ENCODE results near the gene TMEM184A. TPM values are rescaled to one million over a fixed set of nuclear protein-coding genes. Genes with fewer than 3 reads are reported as not detected.

The TMEM184A gene
- total and polyA plus RNA-seq, 10 of the 15 experiments (the other 5 are each of a cell fraction or from before 2014, with no cell fraction given), result 0.04 to 0.15 TPM; not detected in 8

GRCh38 chr7:1529383-1530116 is 26.5 kb downstream of the TMEM184A start:
- Histone ChIP-seq H3K27me3 (replicated peaks in 1 of 2; ENCODE audit: control insufficient read depth in 2 of 2, insufficient read depth in 2 of 2, low read length in 1 of 2) (no peaks in the 10 kb centered on the region), H3K27ac (ENCODE audit: control insufficient read depth, insufficient read depth) (no peak overlapping the region), H3K4me3 (no peak overlapping the region), H3K36me3 (ENCODE audit: control insufficient read depth in 2 of 2, insufficient read depth in 2 of 2, low read length in 1 of 2) (no peaks in the 10 kb centered on the region; a peak in 1 of 4 replicates), H3K9me3 (replicated peaks; ENCODE audit: control insufficient read depth, insufficient read depth, low read length) (no peaks in the 10 kb centered on the region), H3K4me1 (ENCODE audit: control insufficient read depth, insufficient read depth, low read length) (peaks cover 13% of the 10 kb centered on the region), H3K4me2 (ENCODE audit: control insufficient read depth, insufficient read depth) (peak overlapping the region; percentile 71), H2AFZ (ENCODE audit: control insufficient read depth, low read depth, low read length) (no peak overlapping the region), H3K9ac (ENCODE audit: control insufficient read depth, insufficient read depth, low read length) (no peak overlapping the region), H3K79me2 (ENCODE audit: control insufficient read depth, insufficient read depth, low read length) (peaks cover 36% of the 10 kb centered on the region), H4K20me1 (ENCODE audit: control insufficient read depth, insufficient read depth) (peaks cover 7% of the 10 kb centered on the region; the same call in 1 of the 2 replicates)
- WGBS (ENCODE audit: insufficient coverage, insufficient replicate concordance, low lambda C conversion rate, missing lambda C conversion rate), result 58% methylated on average over 20 of the region's 21 CpGs
- in situ Hi-C loops (cut with MboI), result no loop called here
- POLR2A ChIA-PET, result no interaction called here
- intact Hi-C loops (cut with micrococcal nuclease; ENCODE audit: unreplicated experiment), result no loop called here
- CTCF ChIA-PET, result no interaction called here
- RAD21 ChIA-PET (ENCODE audit: unreplicated experiment), result no interaction called here
- ATAC-seq (no peak), FAIRE-seq (no peak), DNase-seq (ENCODE audit: low read depth, low spot score) (no peak)
- BruUV-seq (replicated peaks), result no TSS peak
- TF ChIP-seq SIX5 (IDR thresholded peaks at IDR 0.05; ENCODE audit: low read depth, low read length, severe bottlenecking), result no peak
- TF ChIP-seq NKRF (conservative IDR thresholded peaks at IDR 0.05), result no peak
- no peak for TF ChIP-seq IRF3 (IDR thresholded peaks at IDR 0.05)
- TF ChIP-seq SRF (IDR thresholded peaks at IDR 0.05; ENCODE audit: low read depth in 2 of 2, low read length in 2 of 2), result no peak
- TF ChIP-seq NRF1 (conservative IDR thresholded peaks at IDR 0.05; ENCODE audit: low read depth, low read length), result no peak
- SMC1A ChIA-PET (ENCODE audit: uncharacterized antibody, unreplicated experiment), result no interaction called here

Measured in GM12878 (cell line).